GM18505 (cell line): ENCODE results near the gene RNF26.

ENCODE experiments used
- ATAC-seq: cut with Tn5 transposase; IDR thresholded peaks from one replicate; pipeline ENCODE4 v1.9.1; 2021; ENCODE audit not compliant: unreplicated experiment
- POLR2A ChIP-seq: IDR thresholded peaks from 4 replicates; pipeline ENCODE4 v1.6.1; 2011; ENCODE audit warnings: borderline replicate concordance; ENCODE audit not compliant: insufficient read depth, insufficient read length; ENCODE audit errors: extremely low read depth

Gene RNF26

DNA sequence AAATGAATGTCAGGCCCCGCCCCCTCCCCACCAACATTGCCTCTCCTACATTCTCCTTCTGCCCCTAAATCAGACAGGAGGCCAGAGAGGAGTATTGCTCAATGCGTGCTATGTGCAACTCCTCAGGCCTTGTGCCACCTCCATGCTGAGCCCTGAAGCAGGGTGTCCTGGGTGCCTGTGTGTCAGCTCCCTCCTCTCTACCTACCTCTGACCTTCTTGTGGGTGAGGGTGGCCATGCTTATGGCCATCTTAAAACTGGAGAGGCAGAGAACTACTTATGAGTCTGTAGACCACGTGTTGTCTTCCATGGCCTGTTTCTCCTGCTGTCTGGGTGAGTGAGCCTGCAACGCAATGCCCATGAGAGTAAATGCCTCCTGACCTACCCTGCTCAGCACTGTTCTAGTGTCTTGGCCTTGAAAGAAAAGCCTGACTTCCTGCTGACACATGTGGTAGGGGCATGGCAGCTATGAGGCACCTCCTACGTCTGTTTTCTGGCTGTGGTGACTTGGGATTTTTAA is 27.9 kb upstream of the RNF26 start:
- no peak for TF ChIP-seq POLR2A
- ATAC-seq = no peak

DNA sequence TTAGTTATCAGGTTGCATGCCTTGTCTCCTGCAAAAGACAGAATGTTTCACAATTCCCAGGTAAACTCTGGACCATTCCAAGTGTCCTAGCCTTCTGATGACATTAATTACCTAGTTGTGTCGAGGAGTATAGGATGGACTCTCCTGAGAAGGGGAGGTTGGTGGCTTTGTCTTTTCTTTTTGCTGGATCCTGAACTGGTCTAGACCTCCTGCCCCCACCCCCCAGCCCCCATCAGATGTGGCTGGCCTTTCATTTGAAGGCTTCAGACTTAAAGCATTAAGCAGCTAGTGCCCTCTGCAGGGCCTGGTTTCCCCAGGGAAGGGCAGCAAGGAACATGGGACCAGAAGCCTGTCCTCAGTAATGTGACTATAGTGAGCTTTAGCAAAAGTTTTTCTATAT is 27.1 kb upstream of the RNF26 start:
- TF ChIP-seq POLR2A = no peak
- ATAC-seq = no peak

DNA sequence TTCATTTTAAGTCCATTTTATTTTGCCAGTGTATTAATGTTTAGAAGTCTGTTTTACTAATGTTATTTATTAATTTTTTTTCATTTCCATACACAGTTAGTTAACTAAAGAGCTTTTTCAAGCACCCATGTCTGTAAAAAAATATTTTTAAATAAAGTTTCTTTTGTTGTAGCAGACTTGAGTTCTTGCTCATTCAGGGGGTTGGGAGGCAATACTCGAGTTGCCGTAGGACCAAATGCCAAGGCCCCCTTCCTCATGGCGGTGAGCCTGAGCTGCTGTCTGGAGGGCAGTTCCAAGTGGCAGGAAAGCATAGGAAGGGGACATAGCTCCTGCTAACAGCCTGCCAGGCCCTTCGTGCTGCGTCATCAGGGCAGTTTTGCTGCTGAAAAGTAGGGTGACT is 26.4 kb upstream of the RNF26 start:
- no peak for ATAC-seq
- TF ChIP-seq POLR2A = no peak

DNA sequence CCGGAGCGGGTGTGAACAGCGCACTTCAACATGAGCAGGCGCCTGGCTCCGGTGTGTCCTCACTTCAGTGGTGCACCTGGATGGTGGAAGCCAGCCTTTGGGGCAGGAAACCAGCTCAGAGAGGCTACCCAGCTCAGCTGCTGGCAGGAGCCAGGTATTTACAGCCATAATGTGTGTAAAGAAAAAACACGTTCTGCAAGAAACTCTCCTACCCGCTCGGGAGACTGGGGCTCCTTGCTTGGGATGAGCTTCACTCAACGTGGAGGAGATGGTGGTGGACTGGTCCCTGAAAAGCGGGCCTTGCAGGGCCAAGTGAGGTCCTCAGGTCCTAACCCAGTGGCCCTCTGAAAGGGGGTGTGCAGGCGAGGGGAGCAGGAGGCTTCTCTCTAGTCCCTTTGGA is 24.9 kb upstream of the RNF26 start:
- TF ChIP-seq POLR2A = no peak
- ATAC-seq = no peak

DNA sequence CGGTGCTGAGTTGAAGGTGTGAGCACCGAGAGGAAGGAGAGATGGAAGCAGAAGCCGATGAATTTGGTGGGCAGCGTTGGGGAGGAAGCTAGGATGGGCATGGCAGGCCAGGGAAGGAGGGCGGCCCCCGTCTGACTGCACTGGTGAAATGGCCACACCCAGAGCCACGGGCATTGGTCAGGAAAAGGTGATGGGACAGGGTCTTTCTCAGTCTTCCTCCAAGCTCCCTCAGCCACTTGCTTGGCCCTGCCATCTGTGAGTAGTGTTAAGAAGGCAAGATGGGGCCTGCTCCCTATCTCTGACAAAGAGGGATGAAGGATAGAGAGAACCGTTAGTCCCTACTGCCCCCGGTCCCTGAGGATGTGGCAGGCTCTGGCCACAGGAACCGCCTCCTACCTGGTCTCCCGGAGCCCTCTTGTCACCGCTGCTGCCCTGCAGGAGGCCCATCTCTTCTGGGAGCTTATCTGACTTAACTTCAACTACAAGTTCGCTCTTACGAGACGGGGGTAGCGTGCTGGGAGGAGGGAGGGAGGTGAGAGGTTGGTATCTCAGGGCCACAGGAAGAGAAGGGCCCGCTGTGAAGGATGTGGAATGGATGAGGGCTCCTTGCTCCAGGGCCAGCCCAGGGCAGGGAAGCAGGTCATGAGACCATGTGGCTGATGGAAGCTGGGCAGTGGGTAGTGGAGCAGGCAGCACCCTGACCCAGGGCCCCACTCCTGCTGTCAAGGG is 24.2 kb upstream of the RNF26 start:
- ATAC-seq = no peak

DNA sequence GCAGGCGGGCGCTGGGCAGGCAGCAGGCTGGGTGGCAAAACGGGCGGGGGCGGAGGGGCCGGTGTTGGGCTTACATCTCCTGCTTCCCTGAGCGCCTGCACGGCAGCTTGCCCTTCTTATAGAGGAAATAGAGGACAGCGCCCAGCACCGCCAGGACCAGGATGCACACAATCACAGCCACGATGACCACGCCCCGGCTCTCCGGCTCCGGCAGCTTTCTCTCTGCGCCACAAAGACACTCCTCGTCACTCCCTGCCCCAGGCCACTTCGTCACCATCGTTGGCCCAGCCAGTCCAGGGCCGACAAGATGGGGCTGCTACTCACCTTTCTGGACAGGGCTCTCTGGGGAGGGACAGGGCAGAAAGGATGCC is 23.7 kb upstream of the RNF26 start:
- ATAC-seq = no peak
- no peak for TF ChIP-seq POLR2A

More for the DNA sequence above, 24.2 kb upstream of the RNF26 start:
- no peak for TF ChIP-seq POLR2A

DNA sequence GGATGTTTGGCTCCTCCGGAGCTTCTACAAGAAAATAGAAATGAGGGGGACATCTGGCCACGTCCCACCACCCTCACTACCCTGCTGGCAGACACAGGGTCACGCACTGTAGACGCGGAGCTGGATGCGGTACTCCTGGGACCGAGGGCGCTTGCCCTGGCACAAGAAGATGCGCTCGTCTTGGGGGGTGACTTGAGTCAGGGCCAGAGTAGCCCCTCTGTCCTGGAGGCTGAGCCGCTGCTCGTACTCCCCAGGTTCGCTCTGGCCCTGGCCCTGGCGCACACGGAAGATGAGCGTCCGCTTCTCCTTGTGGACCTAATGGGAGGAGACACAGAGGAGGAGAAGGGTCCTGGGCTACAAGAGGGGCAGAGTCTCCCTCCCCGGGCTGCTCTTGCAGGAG is 19.6 kb upstream of the RNF26 start:
- ATAC-seq = no peak
- no peak for TF ChIP-seq POLR2A

DNA sequence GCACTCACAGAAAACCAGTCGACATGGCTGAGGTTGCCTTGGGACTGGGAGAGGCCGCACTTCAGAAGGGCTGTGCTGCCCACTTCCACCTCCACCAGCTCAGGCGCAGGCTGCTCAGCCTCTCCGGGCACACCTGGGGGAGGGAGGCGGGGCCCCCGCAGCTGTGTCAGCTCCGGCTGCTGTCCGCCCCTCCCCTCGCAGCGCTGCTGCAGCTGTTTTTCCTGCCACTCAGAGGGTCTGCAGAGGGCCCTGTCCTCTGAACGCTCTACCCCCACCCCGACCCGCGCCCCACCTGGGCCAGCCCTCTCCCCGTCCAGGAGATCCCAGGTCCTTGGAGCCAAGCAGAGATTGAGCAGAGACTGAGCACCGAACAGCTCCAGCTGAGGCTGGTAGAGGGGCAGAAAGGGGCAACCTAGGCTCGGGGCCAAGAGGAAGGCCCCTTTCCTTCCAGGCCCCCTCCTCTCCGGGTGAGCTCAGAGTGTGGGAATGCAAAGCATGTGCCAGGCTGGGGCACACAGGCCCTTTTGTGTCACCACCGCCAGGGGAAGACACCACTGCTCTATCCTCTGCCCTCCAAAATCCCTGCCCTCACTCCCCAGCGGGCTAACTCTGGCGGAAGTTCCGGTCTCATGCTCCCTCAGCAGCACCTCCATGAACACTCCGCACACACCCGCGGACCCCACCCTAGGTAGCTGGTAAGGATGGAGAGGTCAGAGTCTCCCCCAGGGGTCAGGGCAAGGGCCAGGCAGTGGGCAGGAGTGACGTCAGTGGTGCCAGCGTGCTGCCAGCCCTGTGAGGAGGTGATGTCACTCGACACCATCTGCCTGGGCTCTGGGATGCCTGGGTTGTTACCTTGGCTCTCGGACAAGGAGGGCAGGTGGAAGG is 19.0 kb upstream of the RNF26 start:
- TF ChIP-seq POLR2A = no peak
- ATAC-seq = no peak

DNA sequence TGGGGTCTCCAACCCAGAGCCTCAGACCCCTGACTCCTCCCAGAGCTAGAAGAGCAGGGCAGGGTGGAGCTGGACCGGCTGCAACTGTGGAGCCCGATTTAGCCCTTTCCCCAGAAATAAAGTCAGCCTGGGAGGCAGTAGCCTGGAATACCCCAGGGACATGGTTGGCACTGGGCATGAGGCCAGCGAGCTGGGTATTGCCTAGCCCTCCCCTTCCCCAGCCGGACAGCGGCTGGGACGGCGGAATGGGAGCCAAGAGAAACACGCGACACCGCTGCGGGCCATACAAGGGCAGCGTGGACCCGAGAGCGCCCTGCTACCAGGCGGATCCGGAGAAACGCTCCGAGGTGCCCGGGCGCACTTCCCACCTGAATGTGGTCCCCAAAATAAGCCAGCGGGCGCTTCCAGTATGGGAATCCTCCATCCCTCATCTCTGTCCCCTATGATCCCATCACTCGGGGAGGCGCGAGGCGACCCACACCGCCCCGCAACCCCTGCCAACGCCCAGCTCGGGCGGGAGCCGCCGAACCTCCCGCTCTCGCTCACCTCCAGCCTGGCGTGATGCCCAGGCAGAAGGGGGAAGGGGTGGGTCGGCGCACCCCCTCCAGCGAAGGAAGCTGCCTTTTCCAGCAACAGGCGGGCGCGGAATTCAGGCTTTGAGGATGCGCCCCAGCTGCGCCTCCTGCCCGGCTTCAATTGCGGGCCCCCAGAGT is 18.2 kb upstream of the RNF26 start:
- no peak for TF ChIP-seq POLR2A
- no peak for ATAC-seq

DNA sequence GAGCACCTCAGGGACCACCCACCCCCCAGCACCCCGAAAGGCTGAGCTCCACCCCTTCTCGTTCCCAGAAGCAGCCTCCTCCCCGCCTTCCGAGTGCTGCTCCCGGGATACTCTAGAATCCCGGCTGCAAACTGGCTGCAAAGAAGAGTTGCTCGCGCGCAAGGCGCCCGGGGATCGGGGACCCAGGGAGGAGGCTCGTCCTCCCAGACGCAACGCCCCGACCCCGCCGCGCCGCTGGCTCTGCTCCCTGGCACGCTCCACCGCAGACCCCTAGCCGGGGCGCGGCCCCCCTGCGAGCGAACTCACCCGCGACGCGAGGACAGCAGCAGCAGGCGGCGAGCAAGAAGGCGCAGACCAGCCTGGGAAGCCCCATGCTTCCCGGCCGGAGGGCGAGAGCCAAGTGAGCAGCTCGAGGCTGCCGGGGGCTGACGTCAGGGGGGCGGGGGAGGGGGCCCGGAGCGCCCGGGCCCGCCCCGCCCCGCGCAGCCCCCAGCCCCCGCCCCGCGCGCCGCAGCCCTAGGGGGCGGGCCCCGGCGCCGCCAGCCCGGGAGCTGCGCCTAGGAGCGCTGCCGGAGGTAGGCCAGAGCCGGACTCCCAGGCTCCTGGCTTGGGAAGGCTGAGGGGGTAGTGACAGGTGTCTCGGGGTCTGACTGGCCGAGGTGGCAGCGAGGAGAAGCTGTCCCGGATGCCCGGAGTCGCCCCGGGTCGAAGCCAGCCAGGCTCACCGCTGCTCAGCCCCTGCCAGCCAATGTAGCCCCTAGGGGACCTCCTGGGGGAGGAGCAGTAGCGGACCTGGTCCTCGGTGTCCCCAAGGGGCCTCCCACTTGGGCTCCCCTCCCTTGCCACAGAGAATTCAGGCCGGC is 17.4 kb upstream of the RNF26 start, which contains the start of gene MCAM:
TSS of gene MCAM (minus strand) at position 402 of the 863 bp plus-strand sequence. CDS start at position 373, 29 bp downstream.
- TF ChIP-seq POLR2A = no peak
- no peak for ATAC-seq

DNA sequence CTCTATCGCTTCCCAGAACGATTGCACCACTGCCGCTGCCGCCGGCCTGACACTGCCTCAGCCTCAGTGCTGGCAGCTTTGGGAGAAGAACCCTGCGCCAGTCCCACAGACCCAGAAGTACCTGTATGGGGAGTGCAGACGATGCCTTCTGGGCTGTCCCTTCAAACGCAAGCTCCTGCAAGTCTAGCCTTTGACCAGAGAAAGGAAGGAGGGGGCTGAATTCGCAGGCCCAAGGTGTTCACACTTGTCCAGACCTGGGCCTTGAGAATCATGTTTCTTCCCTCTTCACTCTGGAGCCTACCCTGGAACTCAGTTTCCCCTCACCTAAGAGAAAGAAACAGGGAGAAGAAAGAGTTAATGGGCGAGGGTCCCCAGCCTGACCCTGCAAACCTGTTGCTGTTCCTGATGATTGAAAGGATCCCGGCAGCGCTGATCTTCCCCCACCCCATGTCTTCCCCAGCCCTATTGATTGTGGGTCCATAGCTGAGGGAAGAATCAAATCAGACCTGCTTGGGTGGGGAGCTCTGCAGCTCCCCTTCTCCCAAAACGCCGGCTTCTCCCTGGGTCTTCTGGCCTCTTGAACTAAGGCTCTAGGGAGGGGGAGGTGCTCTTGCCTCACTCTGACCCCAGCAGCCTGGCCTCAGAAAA is 16.6 kb upstream of the RNF26 start:
- no peak for ATAC-seq
- TF ChIP-seq POLR2A = no peak
